ENCODE results near the gene GLRX3.
A peak's percentile ranks its signal among the peaks of the same experiment; 100 is the strongest.
"Not testable (repeated sequence)": the region's sequence is repeated elsewhere in the genome, so short reads cannot be mapped to it uniquely, and the experiment has no call there.

Gene GLRX3

GRCh38 chr10:130136226-130137089, at the start of gene GLRX3:
Gene GLRX3 (plus strand): TSS chr10:130136391. CDS start chr10:130136421, 30 bp downstream.
- TF ChIP-seq, protein P1, sequence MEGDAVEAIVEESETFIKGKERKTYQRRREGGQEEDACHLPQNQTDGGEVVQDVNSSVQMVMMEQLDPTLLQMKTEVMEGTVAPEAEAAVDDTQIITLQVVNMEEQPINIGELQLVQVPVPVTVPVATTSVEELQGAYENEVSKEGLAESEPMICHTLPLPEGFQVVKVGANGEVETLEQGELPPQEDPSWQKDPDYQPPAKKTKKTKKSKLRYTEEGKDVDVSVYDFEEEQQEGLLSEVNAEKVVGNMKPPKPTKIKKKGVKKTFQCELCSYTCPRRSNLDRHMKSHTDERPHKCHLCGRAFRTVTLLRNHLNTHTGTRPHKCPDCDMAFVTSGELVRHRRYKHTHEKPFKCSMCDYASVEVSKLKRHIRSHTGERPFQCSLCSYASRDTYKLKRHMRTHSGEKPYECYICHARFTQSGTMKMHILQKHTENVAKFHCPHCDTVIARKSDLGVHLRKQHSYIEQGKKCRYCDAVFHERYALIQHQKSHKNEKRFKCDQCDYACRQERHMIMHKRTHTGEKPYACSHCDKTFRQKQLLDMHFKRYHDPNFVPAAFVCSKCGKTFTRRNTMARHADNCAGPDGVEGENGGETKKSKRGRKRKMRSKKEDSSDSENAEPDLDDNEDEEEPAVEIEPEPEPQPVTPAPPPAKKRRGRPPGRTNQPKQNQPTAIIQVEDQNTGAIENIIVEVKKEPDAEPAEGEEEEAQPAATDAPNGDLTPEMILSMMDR (IDR thresholded peaks at IDR 0.05; ENCODE audit: low read depth, low read length, missing control alignments): no peak

DNA sequence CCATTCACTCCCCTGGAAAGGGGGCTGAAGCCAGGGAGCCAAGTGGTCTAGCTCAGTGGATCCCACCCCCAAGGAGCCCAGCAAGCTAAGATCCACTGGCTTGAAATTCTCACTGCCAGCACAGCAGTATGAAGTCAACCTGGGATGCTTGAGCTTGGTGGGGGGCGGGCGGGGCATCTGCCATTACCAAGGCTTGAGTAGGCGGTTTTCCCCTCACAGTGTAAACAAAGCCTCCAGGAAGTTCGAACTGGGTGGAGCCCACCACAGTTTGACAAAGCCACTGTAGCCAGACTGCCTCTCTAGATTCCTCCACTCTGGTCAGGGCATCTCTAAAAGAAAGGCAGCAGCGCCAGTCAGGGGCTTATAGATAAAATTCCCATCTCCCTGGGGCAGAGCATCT, 45.6 kb upstream of the GLRX3 start:
- H3K4me3 ChIP-seq (replicated peaks; ENCODE audit: low read depth, low read length); DNase-seq (ENCODE audit: extremely low read depth, low read depth): not testable (repeated sequence)

More at GRCh38 chr10:130136226-130137089, at the start of gene GLRX3:
- H3K4me3 ChIP-seq (replicated peaks; ENCODE audit: low read depth, low read length): peak within 1 kb of the TSS; percentile 83
- no peak for DNase-seq (ENCODE audit: extremely low read depth, low read depth)

GRCh38 chr10:130099344-130099743, 36.8 kb upstream of the GLRX3 start:
- TF ChIP-seq, protein P1 (IDR thresholded peaks at IDR 0.05; ENCODE audit: low read depth, low read length, missing control alignments): no peak
- DNase-seq (ENCODE audit: extremely low read depth, low read depth): no peak
- no peak overlapping the region for H3K4me3 ChIP-seq (replicated peaks; ENCODE audit: low read depth, low read length)

DNA sequence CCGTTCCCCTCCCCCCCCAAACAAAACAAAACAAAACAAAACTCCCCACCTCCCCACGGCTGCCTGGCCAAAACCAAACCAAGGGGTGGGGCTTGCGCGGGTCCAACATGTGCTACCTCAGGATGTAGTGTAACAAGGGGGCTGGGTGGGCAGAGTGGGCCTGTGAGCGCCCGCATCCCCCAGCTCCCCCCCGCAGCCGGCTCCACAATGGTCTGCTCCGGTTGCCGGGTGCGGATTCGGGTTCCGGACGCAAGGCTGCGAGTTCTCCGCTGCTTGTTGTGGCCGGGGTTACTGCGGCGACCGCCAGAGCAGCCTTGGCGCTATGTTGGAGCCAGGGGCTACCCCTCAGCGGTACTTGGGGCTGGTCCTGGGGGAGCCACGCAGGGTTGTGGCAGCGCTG, 30.5 kb upstream of the GLRX3 start:
- TF ChIP-seq, protein P1 (IDR thresholded peaks at IDR 0.05; ENCODE audit: low read depth, low read length, missing control alignments): no peak

GRCh38 chr10:130108146-130108545, 28.0 kb upstream of the GLRX3 start:
- DNase-seq (ENCODE audit: extremely low read depth, low read depth); H3K4me3 ChIP-seq (replicated peaks; ENCODE audit: low read depth, low read length): not testable (repeated sequence)

More for the DNA sequence above, 30.5 kb upstream of the GLRX3 start:
- DNase-seq (ENCODE audit: extremely low read depth, low read depth): no peak
- no peak overlapping the region for H3K4me3 ChIP-seq (replicated peaks; ENCODE audit: low read depth, low read length)

DNA sequence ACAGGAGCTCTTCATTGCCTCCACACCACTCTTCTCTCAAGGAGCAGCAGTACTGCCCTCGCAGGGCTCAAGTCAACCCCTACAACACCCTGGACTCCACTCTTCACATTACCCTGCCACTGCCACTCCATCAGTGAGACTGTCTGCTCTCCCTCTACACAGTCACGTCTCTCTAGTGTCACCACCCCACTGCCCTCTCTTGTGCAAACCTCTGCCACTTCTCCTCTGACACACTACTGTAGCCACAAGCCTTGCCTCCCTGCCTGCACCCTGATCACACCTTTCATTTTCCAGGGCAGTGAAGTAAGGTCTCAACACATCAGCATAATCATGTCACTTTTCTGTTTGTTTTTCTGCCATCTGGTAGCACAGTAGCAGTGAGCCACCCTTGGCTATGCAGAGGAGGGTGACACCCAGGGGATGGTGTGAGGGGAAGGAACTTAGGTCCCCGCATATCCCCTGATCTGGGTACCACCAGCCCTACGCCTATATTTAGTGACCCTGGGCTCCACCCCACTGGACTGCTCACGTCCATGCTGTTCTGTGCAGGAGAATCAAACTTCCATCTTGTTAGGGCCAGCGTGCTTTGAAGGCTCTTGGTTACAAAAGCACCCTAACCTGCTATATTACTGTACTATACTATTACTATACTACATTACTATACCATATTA, 27.1 kb upstream of the GLRX3 start:
- TF ChIP-seq, protein P1 (IDR thresholded peaks at IDR 0.05; ENCODE audit: low read depth, low read length, missing control alignments): no peak
- no peak for DNase-seq (ENCODE audit: extremely low read depth, low read depth)
- peak overlapping the region; percentile 96 for H3K4me3 ChIP-seq (replicated peaks; ENCODE audit: low read depth, low read length)

GRCh38 chr10:130109796-130110245, 26.4 kb upstream of the GLRX3 start:
- peak overlapping the region; percentile 96 for H3K4me3 ChIP-seq (replicated peaks; ENCODE audit: low read depth, low read length)
- TF ChIP-seq, protein P1 (IDR thresholded peaks at IDR 0.05; ENCODE audit: low read depth, low read length, missing control alignments): peak; percentile 72
- peak; percentile 78 for DNase-seq (ENCODE audit: extremely low read depth, low read depth)

All from HFF-Myc (cell line).